Adipose tissue (tissue), 3 donors: ENCODE data around the gene TOMM22. TPM values are rescaled to one million over a fixed set of nuclear protein-coding genes. Genes with fewer than 3 reads are reported as not detected.

Experiments
- H3K27ac ChIP-seq: one replicate; pipeline ENCODE4 v1.5.1; 2013; ENCODE audit warnings: low read depth, low read length
- WGBS, 3 donors: extraction: QIAGEN DNeasy Blood & Tissue Kit; methylation state at CpG; one replicate each; pipeline ENCODE4 v1.1.7; 2013; 5-methylcytosine and 5-hydroxymethylcytosine counted together
- polyA plus RNA-seq, 3 donors: library from polyadenylated mRNA; stranded (reverse); fragments of 200-250 nt; gene quantifications; one replicate each; pipeline ENCODE4 v1.2.3, GENCODE V29; 2013
- donor health status: healthy with polysubstance abuse.
- donor health status: Bipolar disorder and iron deficiency.
- donor health status: healthy.

TOMM22 gene
- polyA plus RNA-seq, 3 donors = 18.6 to 48.8 (median 39.9) TPM

DNA sequence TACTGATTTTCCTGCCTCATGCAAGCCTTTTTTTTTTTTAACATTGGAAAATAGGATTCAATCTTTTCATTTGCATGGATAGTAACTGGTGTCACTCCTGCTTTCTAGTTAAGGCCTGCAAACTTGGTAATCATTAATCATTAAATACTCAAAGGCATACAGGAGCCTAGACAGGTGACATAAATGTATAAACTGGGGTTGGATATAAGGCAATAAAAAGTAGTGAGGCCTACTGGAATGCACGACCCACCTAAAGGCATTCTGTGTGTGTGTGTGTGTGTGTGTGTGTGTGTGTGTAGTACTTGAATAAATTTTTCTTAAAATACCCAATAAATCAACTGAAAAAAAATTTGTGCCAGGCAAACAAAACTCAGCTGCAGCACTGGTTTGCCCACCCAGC, 7.9 kb downstream of the TOMM22 start:
- H3K27ac ChIP-seq = no peak overlapping the region
- 45 to 70% (median 57%) methylated on average over 1 of the region's 1 CpG for WGBS, 3 donors

DNA sequence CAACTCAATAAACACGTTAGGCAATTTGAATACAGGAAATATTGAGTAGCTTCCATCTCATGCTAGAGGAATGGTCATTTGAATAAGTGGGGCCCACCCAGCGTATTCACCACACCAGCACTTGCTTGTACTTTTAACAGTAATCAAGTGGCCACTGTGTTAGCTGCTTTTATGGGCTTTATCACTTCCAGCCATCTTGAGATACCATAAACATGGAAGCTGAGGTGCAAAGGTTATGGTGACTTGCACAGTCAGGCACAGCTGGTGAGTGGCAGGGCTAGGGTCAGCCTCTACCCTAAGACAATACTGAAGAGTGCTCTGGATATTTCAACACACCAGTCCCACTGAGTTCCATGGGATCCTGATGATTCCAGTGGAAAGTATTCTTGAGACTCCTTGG, 12.3 kb downstream of the TOMM22 start:
- no peak overlapping the region for H3K27ac ChIP-seq

DNA sequence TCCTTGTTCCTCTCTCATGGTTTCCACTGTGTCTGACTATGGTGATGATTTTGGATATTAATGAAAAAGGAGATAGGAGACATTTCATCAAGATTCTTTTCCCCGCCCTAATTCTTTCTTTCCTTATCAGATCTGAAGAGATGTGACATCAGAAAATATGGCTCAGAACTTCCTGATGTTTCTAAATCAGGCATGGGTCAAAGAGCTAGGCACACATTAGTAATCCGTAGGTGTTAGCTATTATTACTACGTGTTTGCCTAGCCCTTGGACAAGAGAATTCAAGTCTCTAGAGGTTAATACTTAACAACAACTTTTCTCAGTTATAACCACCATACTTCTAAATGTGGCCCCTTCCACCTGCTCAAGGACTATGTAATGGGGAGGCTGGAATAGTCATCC, 13.2 kb downstream of the TOMM22 start:
- 73 to 77% (median 75%) methylated on average over 3 of the region's 3 CpGs for WGBS, 3 donors
- H3K27ac ChIP-seq = no peak overlapping the region

More for the DNA sequence above, 12.3 kb downstream of the TOMM22 start:
- 69 to 90% (median 70%) methylated on average over 2 of the region's 2 CpGs for WGBS, 3 donors

DNA sequence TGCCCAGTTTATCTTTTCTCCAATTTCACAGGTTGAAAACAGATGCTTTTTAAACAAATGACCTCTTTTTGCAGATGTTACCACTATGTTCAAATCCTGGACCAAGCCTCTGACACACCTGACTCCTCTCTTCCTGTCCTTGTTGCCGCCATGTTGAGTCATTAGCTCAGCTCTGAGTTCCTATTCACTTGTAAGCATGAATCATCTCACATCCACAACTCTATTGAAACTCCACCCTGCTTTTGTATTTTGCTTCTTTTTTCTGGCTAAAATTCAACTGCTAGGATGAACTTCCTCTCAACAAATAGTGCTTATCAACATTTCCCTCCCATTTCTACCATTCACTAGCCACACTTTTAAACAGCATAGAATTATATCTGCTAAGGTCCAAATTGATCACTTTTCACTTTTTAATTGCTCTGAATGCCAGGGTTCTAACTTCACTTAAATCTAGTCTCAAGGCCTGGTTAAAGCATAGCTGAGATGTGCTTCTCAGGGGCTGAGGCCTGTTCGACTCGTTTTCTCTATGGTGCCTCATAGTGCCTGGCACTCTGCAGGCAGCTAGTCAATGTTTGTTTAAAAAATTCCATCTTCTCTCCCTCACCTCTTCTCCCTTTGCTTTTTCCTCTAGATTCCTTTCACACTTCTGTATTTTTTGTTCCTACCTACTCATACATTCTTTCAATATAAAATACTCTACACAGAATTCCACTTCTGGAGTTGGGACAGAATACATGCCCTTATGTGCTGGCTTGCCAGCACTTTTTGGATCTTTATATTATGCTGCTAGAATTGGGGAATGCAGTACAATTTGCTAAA, 15.1 kb downstream of the TOMM22 start:
- 33 to 36% (median 34%) methylated on average over 3 of the region's 3 CpGs for WGBS, 3 donors
- no peak overlapping the region for H3K27ac ChIP-seq

DNA sequence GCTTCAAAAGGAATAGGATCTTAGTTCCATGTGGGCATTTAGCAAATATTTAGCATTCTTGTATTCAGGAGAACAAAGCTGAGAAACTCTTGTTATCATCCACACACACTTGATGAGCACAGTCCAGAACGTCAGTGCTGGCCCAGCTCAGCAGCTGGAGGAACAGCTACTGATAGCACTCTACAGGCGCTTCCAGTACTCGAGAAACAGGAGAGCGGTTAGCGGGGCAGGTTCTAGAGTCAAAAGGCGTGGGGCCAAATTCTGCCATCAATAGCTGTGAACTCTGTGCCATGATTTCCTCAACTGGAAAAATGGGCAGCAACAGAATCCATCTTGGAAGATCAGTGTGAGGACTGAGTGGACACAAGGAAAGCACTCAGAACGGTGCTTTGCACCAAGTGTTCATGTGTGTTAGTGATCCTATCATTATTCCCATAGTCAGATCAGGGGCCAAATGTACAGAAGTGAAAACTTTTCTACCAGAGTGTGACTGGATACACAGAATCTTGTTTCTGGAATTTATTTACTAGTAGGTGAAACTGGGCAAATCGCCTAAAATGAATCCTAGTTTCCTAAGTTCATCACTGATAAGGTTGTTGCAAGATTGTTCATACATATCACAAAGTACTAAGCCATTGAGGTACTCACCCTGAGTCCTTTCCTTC, 15.8 kb downstream of the TOMM22 start:
- H3K27ac ChIP-seq = no peak overlapping the region
- 47 to 73% (median 69%) methylated on average over 8 of the region's 8 CpGs for WGBS, 3 donors

DNA sequence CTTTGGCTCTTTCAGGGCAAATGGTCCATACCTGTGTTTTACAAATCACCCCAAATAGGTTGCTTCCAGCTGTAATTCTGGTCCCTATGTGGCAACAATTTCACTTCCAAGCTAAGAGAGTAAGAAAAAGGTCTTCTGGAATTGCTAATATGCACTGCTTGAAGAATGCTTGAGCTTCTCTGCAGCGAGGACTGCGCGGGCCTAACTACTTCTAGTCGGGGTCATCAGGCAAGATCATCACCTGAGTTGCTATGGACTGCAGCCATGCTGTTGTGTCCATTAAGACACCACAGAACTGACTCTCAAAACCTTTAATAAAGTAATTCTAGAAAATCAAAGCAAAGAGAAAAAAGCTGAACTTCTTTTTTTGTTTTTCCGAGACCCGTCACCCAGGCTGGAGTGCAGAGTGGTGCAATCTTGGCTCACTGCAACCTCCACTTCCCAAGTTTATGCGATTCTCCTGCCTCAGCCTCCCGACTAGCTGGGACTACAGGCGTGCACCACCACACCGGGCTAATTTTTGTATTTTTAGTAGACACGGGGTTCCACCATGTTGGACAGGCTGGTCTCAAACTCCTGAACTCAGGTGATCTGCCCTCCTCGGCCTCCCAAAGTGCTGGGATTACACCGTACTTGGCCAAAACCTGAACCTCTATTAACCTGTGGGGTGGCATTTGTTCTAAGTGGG, 16.8 kb downstream of the TOMM22 start:
- 82 to 89% (median 88%) methylated on average over 13 of the region's 13 CpGs for WGBS, 3 donors
- H3K27ac ChIP-seq = no peak overlapping the region

DNA sequence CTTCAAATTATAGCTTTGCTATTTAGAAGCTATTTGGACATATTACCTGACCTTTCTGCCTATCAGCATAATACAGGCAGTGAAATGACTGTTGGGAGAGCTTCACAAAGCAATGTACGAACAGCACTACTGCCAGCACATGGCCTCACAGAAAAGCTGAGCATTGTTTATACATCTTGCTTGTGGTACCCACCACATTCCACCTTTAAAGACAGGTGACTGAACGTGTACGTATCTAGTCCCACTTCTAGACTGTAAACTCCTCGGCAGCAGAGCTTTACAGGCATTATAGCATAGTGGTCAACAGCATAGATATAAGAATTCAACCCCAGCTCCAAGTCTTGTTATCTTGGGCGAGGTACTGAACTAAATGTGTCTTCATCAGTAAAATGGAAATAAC, 17.4 kb downstream of the TOMM22 start:
- WGBS, 3 donors = 46 to 53% (median 50%) methylated on average over 5 of the region's 5 CpGs
- H3K27ac ChIP-seq = no peak overlapping the region

DNA sequence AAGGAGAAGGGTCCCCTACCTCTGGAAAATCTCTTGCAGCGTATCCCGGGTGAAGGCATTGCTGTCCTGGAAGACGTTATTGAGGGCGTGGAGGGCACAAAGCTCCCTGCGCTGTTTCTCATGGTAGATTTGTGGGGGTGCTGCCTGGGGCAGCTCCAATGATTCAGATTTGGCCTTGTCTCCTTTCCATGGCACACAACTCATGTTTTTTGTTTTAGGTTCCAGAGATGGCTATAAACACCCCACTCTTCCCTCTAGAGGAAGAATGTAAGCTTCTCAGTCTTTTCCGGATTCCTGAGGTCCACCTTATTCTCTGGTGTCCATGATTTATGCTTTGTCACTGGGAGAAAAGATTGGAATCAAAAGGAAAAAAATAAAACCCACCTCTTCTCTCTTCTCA, 18.0 kb downstream of the TOMM22 start:
- 14 to 31% (median 23%) methylated on average over 6 of the region's 6 CpGs for WGBS, 3 donors
- H3K27ac ChIP-seq = no peak overlapping the region

DNA sequence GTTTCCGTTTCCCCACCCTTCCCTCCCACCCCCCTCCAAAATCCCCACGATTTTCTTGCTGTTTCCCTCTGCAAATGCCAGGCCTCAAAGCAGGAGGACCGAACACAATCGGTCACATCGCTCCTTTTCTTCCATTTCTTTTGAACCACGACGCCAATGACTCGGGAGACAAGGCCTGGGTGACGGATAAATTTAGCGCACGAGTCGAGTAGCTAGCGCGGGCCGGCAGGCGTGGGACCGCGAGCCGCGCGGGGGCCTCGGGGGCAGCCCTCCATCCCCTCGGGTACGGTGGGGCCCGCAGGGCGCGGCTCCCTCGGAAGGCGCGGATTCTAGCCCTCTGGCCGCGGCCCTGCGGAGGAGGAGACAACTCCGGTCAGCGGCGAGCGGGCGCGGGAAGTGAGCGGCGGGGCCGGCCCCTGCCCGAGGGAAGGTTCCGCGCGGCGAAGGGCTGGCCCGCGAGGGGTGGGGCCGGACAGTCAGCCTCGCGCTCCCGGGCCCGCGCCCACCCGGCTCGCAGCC, 18.6 kb downstream of the TOMM22 start:
- WGBS, 3 donors = 0 to 1% (median 0%) methylated on average over 48 to 57 of the region's 57 CpGs
- peak overlapping the region; percentile 51 for H3K27ac ChIP-seq

DNA sequence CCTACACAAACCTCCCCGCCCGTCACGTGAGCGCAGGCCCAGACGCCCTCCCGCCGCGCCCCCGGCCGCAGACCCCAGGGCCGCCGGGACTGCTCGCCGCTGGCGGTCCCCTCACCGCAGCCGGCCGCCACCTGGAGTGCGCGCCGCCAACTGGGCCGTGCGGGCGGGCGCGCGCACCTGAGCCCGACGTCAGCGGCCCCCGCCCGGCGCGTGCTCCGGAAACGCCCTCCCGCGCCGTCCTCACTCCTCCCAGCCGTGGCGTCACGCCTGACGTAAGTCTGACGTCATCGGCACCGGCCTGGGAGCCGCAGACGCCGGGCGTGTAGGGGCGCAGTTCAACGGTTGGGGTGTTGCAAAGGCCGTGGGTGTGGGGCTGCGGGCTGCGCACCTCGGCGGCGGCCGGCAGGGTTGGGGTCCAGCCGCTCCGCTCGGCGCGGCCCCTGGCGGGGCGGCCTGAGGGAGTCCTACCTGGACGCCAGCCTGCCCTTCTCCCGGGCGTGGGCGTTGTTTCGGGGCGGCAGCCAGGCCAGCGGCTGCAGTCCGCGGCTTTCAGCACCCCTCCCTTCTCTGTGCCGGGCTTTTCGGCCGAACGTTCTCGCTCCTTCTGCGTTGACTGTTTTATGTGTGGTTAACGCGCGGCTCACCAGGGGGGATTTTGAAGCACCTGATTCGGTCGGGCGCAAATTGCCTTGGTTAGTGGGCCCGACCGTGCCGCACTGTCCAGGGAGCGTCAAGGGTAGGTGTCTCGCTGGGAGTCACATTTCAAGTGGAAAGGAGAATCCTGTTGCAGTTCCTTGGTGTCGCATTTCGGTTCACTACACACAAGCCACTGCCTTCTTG, 19.3 kb downstream of the TOMM22 start, which contains the start of gene JOSD1:
TSS of gene JOSD1 (minus strand) at position 155 of the 840 bp plus-strand sequence. CDS start 956 bp downstream, outside the sequence.
- 0 to 1% (median 1%) methylated on average over 67 to 94 of the region's 94 CpGs for WGBS, 3 donors

DNA sequence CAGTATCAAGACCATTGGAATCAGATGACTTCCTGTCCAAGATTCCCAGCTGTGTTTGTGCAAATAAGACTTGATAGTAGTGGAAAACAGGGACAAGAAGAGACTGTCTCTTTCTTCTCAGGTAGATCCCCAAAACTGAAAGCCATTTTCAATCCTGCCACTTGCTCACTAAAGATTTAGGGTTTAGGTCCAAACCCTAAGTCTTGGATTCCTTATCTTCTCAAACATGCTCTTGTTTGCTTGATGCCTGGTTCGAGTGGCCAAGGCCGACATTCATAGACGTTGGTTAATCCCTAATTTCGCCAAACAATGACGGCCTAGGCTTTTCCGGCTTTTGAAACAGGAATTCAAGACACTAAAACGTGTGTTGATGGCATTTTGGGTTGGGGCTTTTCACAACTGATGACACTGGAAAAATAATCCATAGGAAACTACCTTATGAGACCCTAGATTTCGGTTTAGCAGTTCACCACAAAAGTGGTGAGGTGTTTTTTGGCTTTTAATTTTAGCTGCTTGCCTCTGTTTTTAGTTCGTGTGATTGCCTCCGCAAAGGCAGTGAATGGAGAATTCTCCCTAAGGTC, 23.0 kb downstream of the TOMM22 start:
- 6 to 14% (median 14%) methylated on average over 10 of the region's 10 CpGs for WGBS, 3 donors
- H3K27ac ChIP-seq = peak overlapping the region; percentile 17

More for the DNA sequence above, 19.3 kb downstream of the TOMM22 start, which contains the start of gene JOSD1:
- H3K27ac ChIP-seq = peak within 1 kb of the TSS; percentile 51

DNA sequence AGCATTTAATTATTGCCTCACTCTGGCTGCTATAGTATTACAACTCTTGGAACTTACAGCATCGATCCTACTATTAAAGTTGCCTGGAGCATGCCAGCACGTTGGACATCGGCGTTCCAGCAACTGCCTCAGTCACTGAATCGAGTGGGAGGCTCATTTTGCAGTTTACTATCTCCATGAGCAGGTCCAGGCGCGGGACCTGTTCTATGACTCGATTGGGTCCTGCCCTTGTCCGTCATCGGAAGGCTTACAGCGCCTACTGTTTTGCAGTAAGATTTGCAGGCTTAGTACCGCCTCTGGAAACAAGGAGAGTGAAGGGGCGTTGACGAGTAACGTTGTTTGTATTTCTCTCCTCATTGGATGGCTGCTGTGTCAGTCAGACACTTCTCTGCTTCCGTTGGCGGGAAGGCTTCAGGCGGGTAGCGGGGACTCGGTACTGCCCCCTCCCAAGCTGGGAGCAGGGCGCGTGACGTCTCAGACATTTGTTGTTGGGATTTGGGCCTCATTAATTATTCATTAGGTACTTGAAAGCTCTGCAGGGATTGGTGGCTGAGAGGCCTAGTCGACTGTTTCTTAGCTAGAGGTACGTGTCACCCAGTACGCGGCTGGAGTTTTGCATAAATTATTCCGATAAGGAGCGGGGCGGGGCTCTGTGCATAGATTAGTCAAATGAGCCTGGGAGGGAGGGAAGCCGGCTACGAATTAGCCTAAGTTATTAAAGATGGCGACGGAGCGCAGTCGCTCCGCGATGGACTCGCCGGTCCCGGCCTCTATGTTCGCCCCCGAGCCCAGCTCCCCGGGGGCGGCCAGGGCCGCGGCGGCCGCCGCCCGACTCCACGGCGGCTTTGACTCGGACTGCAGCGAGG, 23.7 kb downstream of the TOMM22 start, which contains the start of gene GTPBP1:
TSS of gene GTPBP1 (plus strand) at position 710 of the 866 bp plus-strand sequence. CDS start at position 722, 12 bp downstream.
- 0 to 1% (median 0%) methylated on average over 47 to 55 of the region's 55 CpGs for WGBS, 3 donors
- peak within 1 kb of the TSS; percentile 79 for H3K27ac ChIP-seq

DNA sequence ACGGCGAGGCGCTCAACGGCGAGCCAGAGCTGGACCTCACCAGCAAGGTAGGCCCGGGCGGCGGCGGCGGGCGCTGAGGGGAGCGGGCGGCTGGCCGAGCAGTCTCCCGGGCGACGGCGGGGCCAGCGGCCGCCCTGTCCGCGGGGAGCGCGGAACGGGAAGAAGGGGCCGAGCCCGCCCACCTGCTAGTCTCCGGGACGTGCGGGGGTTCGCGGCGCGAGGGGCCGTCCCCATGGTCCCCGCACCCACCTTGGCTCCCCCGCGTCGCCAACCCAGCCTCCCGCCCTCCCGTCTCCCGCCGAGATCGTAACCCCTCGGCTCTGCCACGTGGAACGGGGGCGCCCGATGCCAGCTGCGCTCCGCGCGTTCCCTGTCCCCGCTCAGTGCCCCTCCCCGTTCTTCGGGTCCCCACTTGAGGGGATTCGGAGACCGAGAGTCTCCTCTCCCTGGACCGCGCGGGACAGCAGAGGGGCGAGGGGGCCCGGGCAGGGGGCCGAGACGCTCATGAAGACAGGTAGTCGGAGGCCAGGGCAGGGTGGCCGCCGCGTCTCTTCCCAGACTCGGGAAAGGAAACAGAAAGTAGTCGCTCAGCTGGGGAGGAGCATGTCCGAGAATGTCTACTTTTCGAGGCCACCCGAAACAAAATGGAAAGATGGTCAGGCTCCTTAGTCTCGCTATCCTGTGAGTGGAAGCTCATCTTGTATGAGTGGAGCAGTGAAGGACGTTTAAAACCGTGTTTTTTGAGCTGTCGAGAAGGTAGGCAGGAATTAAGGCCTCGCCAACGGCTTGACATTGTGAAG, 24.5 kb downstream of the TOMM22 start:
- WGBS, 3 donors = 0 to 1% (median 1%) methylated on average over 73 to 80 of the region's 80 CpGs
- peak overlapping the region; percentile 79 for H3K27ac ChIP-seq

DNA sequence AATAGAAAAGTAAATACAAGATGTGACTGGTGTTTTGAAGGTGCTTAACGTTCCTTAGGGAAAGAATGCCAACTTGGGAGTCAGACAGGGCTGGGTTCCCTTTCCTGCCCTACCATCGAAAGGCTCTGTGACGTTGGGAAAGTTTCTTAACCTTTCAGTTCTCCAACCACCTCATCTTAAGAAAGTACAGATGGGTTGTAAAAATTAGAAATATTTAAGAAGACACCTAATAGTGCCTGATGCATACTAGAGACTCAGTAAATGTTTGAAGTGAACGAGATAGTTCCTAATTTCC, 25.1 kb downstream of the TOMM22 start:
- WGBS, 3 donors = 3 to 5% (median 3%) methylated on average over 4 of the region's 4 CpGs
- no peak overlapping the region for H3K27ac ChIP-seq

DNA sequence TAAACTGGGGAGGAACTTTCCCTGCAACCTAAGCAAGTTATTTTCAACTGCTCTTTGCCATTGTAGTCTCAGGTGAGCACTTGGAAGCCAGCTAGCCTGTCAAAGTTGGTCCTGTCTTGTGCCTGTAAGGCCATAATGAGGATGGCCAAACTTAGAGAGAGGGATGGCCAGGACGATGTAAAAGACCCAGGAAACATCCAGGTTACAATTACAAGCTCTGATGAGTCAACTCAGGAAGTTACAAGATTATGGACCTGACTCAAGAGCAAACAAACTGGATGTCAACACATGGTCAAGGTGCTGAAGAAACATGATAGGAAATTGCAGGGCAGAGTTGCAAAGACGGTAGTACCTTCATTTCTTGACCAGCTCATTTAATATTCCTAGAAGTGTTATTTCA, 25.6 kb downstream of the TOMM22 start:
- 16 to 27% (median 25%) methylated on average over 2 of the region's 2 CpGs for WGBS, 3 donors
- no peak overlapping the region for H3K27ac ChIP-seq

DNA sequence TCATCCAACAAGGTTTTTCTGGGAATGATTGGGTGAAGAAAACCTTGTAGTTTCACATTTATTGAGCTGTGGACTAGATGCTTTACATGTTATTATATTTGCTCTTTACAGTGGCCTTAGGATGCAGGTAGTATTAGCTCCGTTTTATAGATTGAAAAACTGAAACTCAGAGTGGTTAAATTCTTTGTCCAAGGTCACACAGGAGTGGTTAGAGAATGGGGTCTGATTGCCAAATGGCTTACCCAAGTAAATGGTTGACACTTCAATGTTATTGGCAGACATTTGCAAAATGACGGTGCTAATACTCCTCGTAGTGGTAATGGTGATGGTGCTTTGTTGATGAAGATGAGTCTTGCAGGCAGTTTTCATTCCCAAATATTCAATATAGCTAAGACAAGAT, 26.2 kb downstream of the TOMM22 start:
- H3K27ac ChIP-seq = no peak overlapping the region
- 43 to 87% (median 82%) methylated on average over 3 of the region's 3 CpGs for WGBS, 3 donors
